Spleen (tissue), 11 donors: ENCODE data around the gene VNN1. TPM values are rescaled to one million over a fixed set of nuclear protein-coding genes. Genes with fewer than 3 reads are reported as not detected.

Experiments used
- DNase-seq: peaks from one replicate; pipeline ENCODE4 v3.0.0-alpha.2; 2020
- H3K27ac ChIP-seq, 8 donors: fragments of 200-600 bp; sonication (generic) in 7 of 8; 1 replicate in 4 of 8; 2 replicates in 4 of 8; pipeline versions ENCODE4 v1.5.0 to v1.8.0; 2016 to 2021; ENCODE audit warnings: inconsistent platforms in 4 of 8, mild to moderate bottlenecking in 4 of 8, moderate library complexity in 1 of 8
- H3K27me3 ChIP-seq, 7 donors: fragments of 200-600 bp; sonication (generic) in 6 of 7; replicated peaks in 1 of 7; 1 replicate in 4 of 7; 2 replicates in 3 of 7; pipeline versions ENCODE4 v1.5.0 to v1.8.0; 2016 to 2021; ENCODE audit warnings: inconsistent platforms in 3 of 7, mild to moderate bottlenecking in 1 of 7
- H3K36me3 ChIP-seq, 6 donors: fragments of 200-600 bp; sonication (generic) in 5 of 6; 1 replicate in 4 of 6; 2 replicates in 2 of 6; pipeline versions ENCODE4 v1.5.0 to v1.8.0; 2016 to 2021; ENCODE audit warnings: inconsistent platforms in 2 of 6
- H3K4me1 ChIP-seq, 6 donors: fragments of 200-600 bp; sonication (generic) in 5 of 6; 1 replicate in 3 of 6; 2 replicates in 3 of 6; pipeline versions ENCODE4 v1.5.0 to v1.8.0; 2016 to 2021; ENCODE audit warnings: inconsistent platforms in 3 of 6
- H3K4me3 ChIP-seq, 8 donors: fragments of 200-600 bp; sonication (generic) in 7 of 8; 1 replicate in 4 of 8; 2 replicates in 4 of 8; pipeline versions ENCODE4 v1.5.0 to v1.8.0; 2016 to 2021; ENCODE audit warnings: inconsistent platforms in 4 of 8, mild to moderate bottlenecking in 4 of 8, moderate library complexity in 2 of 8
- H3K9me3 ChIP-seq, 8 donors: fragments of 200-600 bp; sonication (generic) in 7 of 8; 1 replicate in 4 of 8; 2 replicates in 4 of 8; pipeline versions ENCODE4 v1.5.0 to v1.8.0; 2016 to 2021; ENCODE audit warnings: inconsistent platforms in 4 of 8
- CTCF ChIP-seq, 11 experiments: fragments of 200-600 bp in 7 of 11; fragments of 450-650 bp in 4 of 11; sonication (generic) in 4 of 11; IDR thresholded peaks in 8 of 11; conservative IDR thresholded peaks in 3 of 11; 1 replicate in 7 of 11; 2 replicates in 4 of 11; pipeline versions ENCODE4 v1.4.0 to v1.8.0; 2016 to 2021; ENCODE audit warnings: antibody characterized with exemption in 11 of 11, inconsistent platforms in 4 of 11, mild to moderate bottlenecking in 1 of 11
- POLR2A ChIP-seq, 3 donors: fragments of 450-650 bp; IDR thresholded peaks; one replicate each; pipeline ENCODE4 v1.5.1; 2017; ENCODE audit warnings: antibody characterized with exemption in 3 of 3, mild to moderate bottlenecking in 1 of 3
- POLR2AphosphoS5 ChIP-seq, 3 donors: sonication (generic); formaldehyde crosslinking; IDR thresholded peaks; one replicate each; pipeline ENCODE4 v1.5.1; 2017; ENCODE audit warnings: antibody characterized with exemption in 3 of 3
- WGBS, 5 donors: extraction: QIAGEN DNeasy Blood & Tissue Kit in 3 of 5; methylation state at CpG; one replicate each; pipeline versions ENCODE4 v1.1.5 to v1.1.7; 2013 to 2018; 5-methylcytosine and 5-hydroxymethylcytosine counted together
- intact Hi-C: fragments of 100-400 bp; cut with DNase I; formaldehyde crosslinking; loops from one replicate; pipeline ENCODE4 v1.15.0; 2023; ENCODE audit warnings: low total_unique reads
- polyA plus RNA-seq, 3 donors: library from polyadenylated mRNA; stranded (reverse); fragments of 200-250 nt; gene quantifications; one replicate each; pipeline ENCODE4 v1.2.1, GENCODE V29; 2013
- total RNA-seq, 7 donors: library from RNA; depleted of rRNA in 3 of 7; stranded (reverse); fragments of >200 nt in 3 of 7; fragmentation: NEBNext Ultra II Directional in 4 of 7; extraction: Animal tissue kit (Norgen Biotek cat#: 25700) in 4 of 7; gene quantifications; one replicate each; pipeline versions ENCODE4 v1.1.0 to v1.2.1, GENCODE V29; 2016 to 2021
- donor health status: healthy with polysubstance abuse.
- donor health status: DM: no; HTN: no; CAD: no; lungs with moderate emphysema.
- donor health status: DM: no; HTN: no; CAD: no.
- donor health status: Bipolar disorder and iron deficiency.
- donor health status: healthy.
- donor health status: DM: no; HTN: no; CAD: no.
- donor health status: DM: yes; HTN: yes; CAD: no.

VNN1 gene
- total and polyA plus RNA-seq, 10 donors = 2.3 to 44.2 (median 7.2) TPM

DNA sequence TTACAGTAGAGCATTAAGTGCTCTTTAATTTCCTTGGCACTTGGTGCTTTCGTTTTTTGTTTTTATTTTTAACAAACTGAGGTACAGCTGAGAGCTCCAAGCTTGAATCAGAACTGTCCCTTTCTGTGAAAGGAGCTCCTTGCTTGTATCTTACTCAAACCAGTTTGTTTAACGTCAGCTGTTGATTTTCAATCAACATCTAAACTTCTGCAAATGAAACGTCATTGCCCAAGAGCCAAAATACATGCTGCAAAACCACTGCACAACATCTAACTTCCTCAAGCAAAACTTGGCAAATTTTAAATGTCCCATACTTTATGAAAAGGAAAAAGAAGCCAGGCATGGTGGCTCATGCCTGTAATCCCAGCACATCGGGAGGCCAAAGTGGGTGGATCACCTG lies 28.6 kb upstream of the VNN1 start:
- no peak for DNase-seq
- peak overlapping the region in 7 of 8 donors; percentile 34 to 91 (median 77) for H3K27ac ChIP-seq
- 40 to 69% (median 56%) methylated on average over 4 of the region's 4 CpGs for whole genome bisulfite sequencing, 5 donors
- intact Hi-C loops = no loop called here
- peaks cover 0 to 5% (median 0%) of the 10 kb centered on the region in 8 donors for H3K9me3 ChIP-seq
- peaks cover 0 to 21% (median 0%) of the 10 kb centered on the region in 6 donors for H3K4me1 ChIP-seq
- H3K27me3 ChIP-seq = no peaks in the 10 kb centered on the region
- peaks cover 0 to 63% (median 5%) of the 10 kb centered on the region in 6 donors for H3K36me3 ChIP-seq
- peak in 1 of 3 donors; percentile 63 for TF ChIP-seq POLR2AphosphoS5 (IDR thresholded peaks at IDR 0.05)
- no peak for TF ChIP-seq CTCF (IDR thresholded peaks at IDR 0.05 in 8 of 11, conservative IDR thresholded peaks at IDR 0.05 in 3 of 11)
- TF ChIP-seq POLR2A (IDR thresholded peaks at IDR 0.05) = no peak
- peak overlapping the region in 1 of 8 donors; percentile 44 for H3K4me3 ChIP-seq

GRCh38 chr6:132741281-132741680 lies 27.4 kb upstream of the VNN1 start:
- TF ChIP-seq CTCF (IDR thresholded peaks at IDR 0.05 in 8 of 11, conservative IDR thresholded peaks at IDR 0.05 in 3 of 11) = no peak
- no peak for TF ChIP-seq POLR2A (IDR thresholded peaks at IDR 0.05)
- peak overlapping the region in 4 of 8 donors; percentile 65 to 91 (median 84) for H3K27ac ChIP-seq
- peaks cover 0 to 5% (median 0%) of the 10 kb centered on the region in 8 donors for H3K9me3 ChIP-seq
- DNase-seq = no peak
- no peaks in the 10 kb centered on the region for H3K27me3 ChIP-seq
- peaks cover 0 to 51% (median 5%) of the 10 kb centered on the region in 6 donors for H3K36me3 ChIP-seq
- 85 to 93% (median 91%) methylated on average over 1 of the region's 1 CpG for WGBS, 5 donors
- peak overlapping the region in 1 of 8 donors; percentile 44 for H3K4me3 ChIP-seq
- H3K4me1 ChIP-seq = peaks cover 0 to 28% (median 0%) of the 10 kb centered on the region in 6 donors
- intact Hi-C loops = no loop called here

- intact Hi-C loops = no loop called here
- peaks cover 0 to 19% (median 0%) of the 10 kb centered on the region in 6 donors for H3K4me1 ChIP-seq
- peaks cover 0 to 4% (median 0%) of the 10 kb centered on the region in 6 donors for H3K36me3 ChIP-seq
- peaks cover 0 to 5% (median 0%) of the 10 kb centered on the region in 8 donors for H3K9me3 ChIP-seq
- 23 to 55% (median 47%) methylated on average over 1 of the region's 1 CpG for WGBS, 5 donors
- H3K27me3 ChIP-seq = no peaks in the 10 kb centered on the region
- no peak for DNase-seq
- TF ChIP-seq POLR2A (IDR thresholded peaks at IDR 0.05) (no peak), CTCF (IDR thresholded peaks at IDR 0.05 in 8 of 11, conservative IDR thresholded peaks at IDR 0.05 in 3 of 11) (no peak), POLR2AphosphoS5 (IDR thresholded peaks at IDR 0.05) (no peak)
- H3K4me3 ChIP-seq = peak overlapping the region in 1 of 8 donors; percentile 57
- peak overlapping the region in 6 of 8 donors; percentile 71 to 92 (median 86) for H3K27ac ChIP-seq
Measured at GRCh38 chr6:132736239-132736638, 22.4 kb upstream of the VNN1 start.

DNA sequence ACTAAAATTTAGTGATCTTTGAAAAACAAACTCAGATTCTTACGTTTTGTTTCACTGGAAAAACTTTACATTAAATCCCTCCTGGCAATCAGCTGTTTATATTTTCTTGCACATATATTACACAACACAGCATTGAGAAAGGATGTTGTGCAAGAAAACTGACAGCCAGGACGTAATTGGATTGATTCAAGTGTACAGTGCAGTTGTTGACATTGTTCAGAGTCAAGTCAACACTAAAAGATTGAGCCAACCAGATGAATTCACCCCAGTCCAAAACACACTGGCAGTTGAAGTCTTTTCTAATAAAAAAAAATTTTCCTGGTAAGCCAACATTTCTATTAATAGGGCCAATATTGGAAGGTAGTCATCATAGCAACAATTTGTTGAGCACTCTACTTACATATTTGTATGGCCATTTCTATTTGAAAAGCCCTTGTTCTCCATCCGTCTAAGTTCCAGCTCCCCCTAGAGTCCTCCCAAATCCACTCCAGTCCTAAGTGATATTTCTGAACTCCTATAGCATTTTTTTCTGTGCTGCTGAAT lies 20.9 kb upstream of the VNN1 start:
- H3K4me1 ChIP-seq = peaks cover 0 to 18% (median 0%) of the 10 kb centered on the region in 6 donors
- no peaks in the 10 kb centered on the region for H3K27me3 ChIP-seq
- intact Hi-C loops = no loop called here
- peak overlapping the region in 7 of 8 donors; percentile 61 to 92 (median 84) for H3K27ac ChIP-seq
- peak overlapping the region in 2 of 8 donors; percentile 1 to 57 for H3K4me3 ChIP-seq
- WGBS, 5 donors = 25 to 56% (median 36%) methylated on average over 3 of the region's 3 CpGs
- DNase-seq = no peak
- TF ChIP-seq CTCF (IDR thresholded peaks at IDR 0.05 in 8 of 11, conservative IDR thresholded peaks at IDR 0.05 in 3 of 11) (peak in 1 of 11 experiments; percentile 21), POLR2AphosphoS5 (IDR thresholded peaks at IDR 0.05) (no peak)
- H3K36me3 ChIP-seq = no peaks in the 10 kb centered on the region
- no peaks in the 10 kb centered on the region for H3K9me3 ChIP-seq
